Measurements from ENCODE around the gene PDZD11.
"Not testable (repeated sequence)": the region's sequence is repeated elsewhere in the genome, so short reads cannot be mapped to it uniquely, and the experiment has no call there.

The PDZD11 gene, protein sequence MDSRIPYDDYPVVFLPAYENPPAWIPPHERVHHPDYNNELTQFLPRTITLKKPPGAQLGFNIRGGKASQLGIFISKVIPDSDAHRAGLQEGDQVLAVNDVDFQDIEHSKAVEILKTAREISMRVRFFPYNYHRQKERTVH

DNA sequence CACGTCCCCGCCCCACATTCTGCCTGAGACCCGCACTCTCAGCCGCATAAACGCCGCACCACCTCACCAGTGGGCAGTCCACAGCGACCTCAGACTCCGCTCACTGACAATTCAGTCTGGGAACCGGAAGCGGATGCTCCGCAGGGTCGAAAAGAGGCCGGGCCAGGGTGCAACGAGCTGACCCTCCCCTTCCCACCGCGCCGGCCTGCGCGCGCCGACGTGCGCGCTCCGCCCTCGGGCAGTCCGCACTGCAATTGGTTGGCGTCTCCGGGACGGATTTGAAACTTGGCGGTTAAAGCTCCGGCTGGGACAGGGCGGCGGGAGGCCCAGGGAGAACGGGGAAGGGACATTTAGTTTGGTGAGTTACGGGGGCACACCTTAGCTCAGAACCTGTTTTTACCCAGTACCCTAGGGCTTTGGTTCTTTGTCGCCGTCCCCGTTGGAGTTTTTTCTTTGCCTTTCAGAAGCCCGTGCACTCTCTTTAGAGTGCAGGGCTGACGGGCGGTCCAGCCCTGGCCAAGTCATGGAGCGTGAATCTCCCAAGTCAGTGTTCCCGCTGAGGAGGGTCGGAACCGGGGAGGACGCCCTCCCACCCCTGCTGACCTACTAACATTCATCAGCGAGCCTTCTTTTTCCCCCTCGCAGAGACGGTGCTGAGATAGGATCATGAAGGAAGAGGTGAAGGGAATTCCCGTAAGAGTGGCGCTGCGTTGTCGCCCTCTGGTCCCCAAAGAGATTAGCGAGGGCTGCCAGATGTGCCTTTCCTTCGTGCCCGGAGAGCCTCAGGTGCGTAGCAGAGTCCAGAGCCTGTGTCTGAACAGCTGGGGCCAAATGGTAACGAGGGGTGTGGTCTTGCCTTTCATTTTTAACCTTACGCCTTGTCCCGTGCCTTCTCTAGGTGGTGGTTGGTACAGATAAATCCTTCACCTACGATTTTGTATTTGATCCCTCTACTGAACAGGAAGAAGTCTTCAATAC, at the start of gene PDZD11, which contains the start of gene KIF4A:
Gene PDZD11, minus strand, starts transcription at position 135 of the 978 bp plus-strand sequence. CDS start 586 bp downstream, outside the sequence.
Gene KIF4A, plus strand, starts transcription at position 312 of the 978 bp plus-strand sequence. Its CDS starts 355 bp downstream, at position 667.
- peak within 1 kb of the TSS; percentile 76 for H3K27ac ChIP-seq (ENCODE audit: low read length)
- H3K36me3 ChIP-seq (ENCODE audit: insufficient read depth, low read depth, low read length): peaks cover 40% of the 10 kb centered on the region
- 0 out of 2 replicates have a peak, but pooled peaks cover 4% of the 10 kb centered on the region for H3K4me1 ChIP-seq (ENCODE audit: insufficient read depth, low read length)
- H3K9me3 ChIP-seq (ENCODE audit: insufficient read depth, low read depth, low read length): no peaks in the 10 kb centered on the region
- peak within 1 kb of the TSS; percentile 94 for H3K4me3 ChIP-seq (ENCODE audit: low read length)
- H3K9ac ChIP-seq (ENCODE audit: low read depth, low read length): peak within 1 kb of the TSS; percentile 94
- no peaks in the 10 kb centered on the region for H3K27me3 ChIP-seq (ENCODE audit: insufficient read depth, low read length)

- Histone ChIP-seq H3K27me3 (ENCODE audit: insufficient read depth, low read length) (no peaks in the 10 kb centered on the region), H3K36me3 (ENCODE audit: insufficient read depth, low read depth, low read length) (peaks cover 48% of the 10 kb centered on the region), H3K27ac (ENCODE audit: low read length) (no peak overlapping the region), H3K4me1 (ENCODE audit: insufficient read depth, low read length) (no peaks in the 10 kb centered on the region), H3K9ac (ENCODE audit: low read depth, low read length) (no peak overlapping the region), H3K4me3 (ENCODE audit: low read length) (no peak overlapping the region), H3K9me3 (ENCODE audit: insufficient read depth, low read depth, low read length) (no peaks in the 10 kb centered on the region)
Measured at GRCh38 chrX:70338290-70338689, 48.6 kb upstream of the PDZD11 start.

DNA sequence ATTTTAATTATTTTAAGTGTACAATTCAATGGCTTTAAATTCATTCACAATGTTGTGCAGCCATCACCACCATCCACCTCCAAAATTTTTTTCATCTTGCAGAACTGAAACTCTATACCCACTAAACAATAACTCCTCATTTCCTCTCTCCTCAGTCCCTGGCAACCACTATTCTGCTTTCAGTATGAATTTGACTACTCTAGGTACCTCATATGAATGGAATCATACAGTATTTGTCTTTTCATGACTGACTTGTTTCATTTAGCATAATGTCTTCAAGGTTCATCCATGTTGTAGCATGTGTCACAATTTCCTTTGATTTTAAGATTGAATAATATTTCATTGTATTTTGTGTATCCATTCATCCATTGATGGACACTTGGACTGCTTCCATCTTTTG, 47.0 kb upstream of the PDZD11 start:
- no peak overlapping the region for H3K27ac ChIP-seq (ENCODE audit: low read length)

DNA sequence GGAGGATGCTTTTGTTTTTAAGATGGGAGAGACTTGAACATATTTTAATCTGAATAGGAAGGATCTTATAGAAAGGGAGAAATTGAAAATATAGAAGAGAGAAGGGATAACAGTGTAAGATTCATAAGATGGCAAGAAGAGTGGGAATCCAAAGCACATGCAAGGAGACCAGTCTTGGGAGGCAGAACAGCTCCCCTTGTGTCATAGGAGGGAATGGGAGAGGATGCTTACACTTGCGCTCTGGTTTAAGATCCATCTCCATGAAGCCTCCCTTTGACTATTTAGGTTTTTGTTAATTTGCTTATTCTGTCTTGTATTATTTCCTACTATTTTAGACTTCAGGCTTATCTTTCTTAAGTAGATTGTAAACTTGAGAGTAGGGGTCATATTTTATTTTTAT, 42.9 kb upstream of the PDZD11 start:
- Histone ChIP-seq H3K36me3 (ENCODE audit: insufficient read depth, low read depth, low read length) (peaks cover 67% of the 10 kb centered on the region; the same call in 1 of the 2 replicates), H3K9ac (ENCODE audit: low read depth, low read length) (no peak overlapping the region), H3K4me1 (ENCODE audit: insufficient read depth, low read length) (no peaks in the 10 kb centered on the region), H3K4me3 (ENCODE audit: low read length) (no peak overlapping the region), H3K27me3 (ENCODE audit: insufficient read depth, low read length) (no peaks in the 10 kb centered on the region), H3K9me3 (ENCODE audit: insufficient read depth, low read depth, low read length) (no peaks in the 10 kb centered on the region), H3K27ac (ENCODE audit: low read length) (no peak overlapping the region)

More for the DNA sequence above, 47.0 kb upstream of the PDZD11 start:
- Histone ChIP-seq H3K4me1 (ENCODE audit: insufficient read depth, low read length) (no peaks in the 10 kb centered on the region), H3K9me3 (ENCODE audit: insufficient read depth, low read depth, low read length) (no peaks in the 10 kb centered on the region), H3K9ac (ENCODE audit: low read depth, low read length) (no peak overlapping the region), H3K27me3 (ENCODE audit: insufficient read depth, low read length) (no peaks in the 10 kb centered on the region), H3K4me3 (ENCODE audit: low read length) (no peak overlapping the region), H3K36me3 (ENCODE audit: insufficient read depth, low read depth, low read length) (peaks cover 36% of the 10 kb centered on the region)

- Histone ChIP-seq H3K9me3 (ENCODE audit: insufficient read depth, low read depth, low read length) (no peaks in the 10 kb centered on the region), H3K4me3 (ENCODE audit: low read length) (no peak overlapping the region), H3K9ac (ENCODE audit: low read depth, low read length) (no peak overlapping the region), H3K27me3 (ENCODE audit: insufficient read depth, low read length) (no peaks in the 10 kb centered on the region), H3K36me3 (ENCODE audit: insufficient read depth, low read depth, low read length) (peaks cover 63% of the 10 kb centered on the region; the same call in 1 of the 2 replicates), H3K4me1 (ENCODE audit: insufficient read depth, low read length) (no peaks in the 10 kb centered on the region), H3K27ac (ENCODE audit: low read length) (no peak overlapping the region)
Measured at GRCh38 chrX:70331161-70331560, 41.4 kb upstream of the PDZD11 start.

GRCh38 chrX:70324326-70324725, 34.6 kb upstream of the PDZD11 start:
- Histone ChIP-seq H3K9ac (ENCODE audit: low read depth, low read length) (no peak overlapping the region), H3K4me1 (ENCODE audit: insufficient read depth, low read length) (no peaks in the 10 kb centered on the region), H3K27ac (ENCODE audit: low read length) (no peak overlapping the region), H3K36me3 (ENCODE audit: insufficient read depth, low read depth, low read length) (peaks cover 13% of the 10 kb centered on the region; the same call in 1 of the 2 replicates), H3K27me3 (ENCODE audit: insufficient read depth, low read length) (no peaks in the 10 kb centered on the region), H3K9me3 (ENCODE audit: insufficient read depth, low read depth, low read length) (no peaks in the 10 kb centered on the region), H3K4me3 (ENCODE audit: low read length) (no peak overlapping the region)

- H3K9me3 ChIP-seq (ENCODE audit: insufficient read depth, low read depth, low read length); H3K9ac ChIP-seq (ENCODE audit: low read depth, low read length); H3K36me3 ChIP-seq (ENCODE audit: insufficient read depth, low read depth, low read length); H3K4me3 ChIP-seq (ENCODE audit: low read length); H3K4me1 ChIP-seq (ENCODE audit: insufficient read depth, low read length); H3K27ac ChIP-seq (ENCODE audit: low read length); H3K27me3 ChIP-seq (ENCODE audit: insufficient read depth, low read length): not testable (repeated sequence)
Measured at GRCh38 chrX:70323628-70324027, 33.9 kb upstream of the PDZD11 start.

GRCh38 chrX:70322784-70323183, 33.1 kb upstream of the PDZD11 start:
- Histone ChIP-seq H3K4me1 (ENCODE audit: insufficient read depth, low read length) (no peaks in the 10 kb centered on the region), H3K36me3 (ENCODE audit: insufficient read depth, low read depth, low read length) (no peaks in the 10 kb centered on the region), H3K9me3 (ENCODE audit: insufficient read depth, low read depth, low read length) (no peaks in the 10 kb centered on the region), H3K27ac (ENCODE audit: low read length) (no peak overlapping the region), H3K9ac (ENCODE audit: low read depth, low read length) (no peak overlapping the region), H3K4me3 (ENCODE audit: low read length) (no peak overlapping the region), H3K27me3 (ENCODE audit: insufficient read depth, low read length) (no peaks in the 10 kb centered on the region)

- H3K4me3 ChIP-seq (ENCODE audit: low read length): no peak overlapping the region
- no peaks in the 10 kb centered on the region for H3K27me3 ChIP-seq (ENCODE audit: insufficient read depth, low read length)
- H3K9ac ChIP-seq (ENCODE audit: low read depth, low read length): no peak overlapping the region
- no peak overlapping the region for H3K27ac ChIP-seq (ENCODE audit: low read length)
- no peaks in the 10 kb centered on the region for H3K4me1 ChIP-seq (ENCODE audit: insufficient read depth, low read length)
- peaks cover 22% of the 10 kb centered on the region for H3K36me3 ChIP-seq (ENCODE audit: insufficient read depth, low read depth, low read length)
- no peaks in the 10 kb centered on the region for H3K9me3 ChIP-seq (ENCODE audit: insufficient read depth, low read depth, low read length)
Measured at GRCh38 chrX:70313503-70313902, 23.8 kb upstream of the PDZD11 start.

- H3K27ac ChIP-seq (ENCODE audit: low read length): no peak overlapping the region
- no peaks in the 10 kb centered on the region for H3K9me3 ChIP-seq (ENCODE audit: insufficient read depth, low read depth, low read length)
- peaks cover 71% of the 10 kb centered on the region for H3K36me3 ChIP-seq (ENCODE audit: insufficient read depth, low read depth, low read length)
- no peak overlapping the region for H3K4me3 ChIP-seq (ENCODE audit: low read length)
- no peaks in the 10 kb centered on the region for H3K4me1 ChIP-seq (ENCODE audit: insufficient read depth, low read length)
- H3K27me3 ChIP-seq (ENCODE audit: insufficient read depth, low read length): no peaks in the 10 kb centered on the region
- H3K9ac ChIP-seq (ENCODE audit: low read depth, low read length): no peak overlapping the region
Measured at GRCh38 chrX:70301716-70302115, 12.0 kb upstream of the PDZD11 start.

- Histone ChIP-seq H3K36me3 (ENCODE audit: insufficient read depth, low read depth, low read length) (peaks cover 42% of the 10 kb centered on the region), H3K9ac (ENCODE audit: low read depth, low read length) (no peak overlapping the region), H3K27me3 (ENCODE audit: insufficient read depth, low read length) (no peaks in the 10 kb centered on the region), H3K9me3 (ENCODE audit: insufficient read depth, low read depth, low read length) (no peaks in the 10 kb centered on the region), H3K27ac (ENCODE audit: low read length) (no peak overlapping the region), H3K4me1 (ENCODE audit: insufficient read depth, low read length) (0 out of 2 replicates have a peak, but pooled peaks cover 4% of the 10 kb centered on the region), H3K4me3 (ENCODE audit: low read length) (no peak overlapping the region)
Measured at GRCh38 chrX:70293621-70294020, 3.9 kb upstream of the PDZD11 start.
